SK-N-SH treated with all-trans-retinoic acid at 6 μM for 48 hours (cell line): ENCODE results near the gene DTX1.

ENCODE experiments used
- ARNTL ChIP-seq: fragments of 450-650 bp; formaldehyde crosslinking; IDR thresholded peaks from 2 replicates; pipeline ENCODE4 v1.5.0; 2020; ENCODE audit warnings: low read depth, mild to moderate bottlenecking, moderate library complexity, borderline replicate concordance
- ESRRG ChIP-seq: fragments of 250-450 bp; sonication (Bioruptor Pico); IDR thresholded peaks from 2 replicates; pipeline ENCODE4 v1.6.1; 2021; ENCODE audit warnings: mild to moderate bottlenecking
- ISL1 ChIP-seq: fragments of 250-450 bp; sonication (Bioruptor Pico); IDR thresholded peaks from 2 replicates; pipeline ENCODE4 v2.1.2; 2022; ENCODE audit warnings: mild to moderate bottlenecking, moderate library complexity
- PPARA ChIP-seq: fragments of 250-450 bp; sonication (Bioruptor Pico); IDR thresholded peaks from 2 replicates; pipeline ENCODE4 v1.5.0; 2020; ENCODE audit warnings: mild to moderate bottlenecking, borderline replicate concordance
- SNAI2 ChIP-seq: fragments of 250-450 bp; sonication (Bioruptor Pico); IDR thresholded peaks from 2 replicates; pipeline ENCODE4 v1.5.0; 2020; ENCODE audit warnings: mild to moderate bottlenecking, moderate library complexity
- TCF4 ChIP-seq: fragments of 250-450 bp; sonication (Bioruptor Pico); IDR thresholded peaks from 2 replicates; pipeline ENCODE4 v1.8.0; 2021; ENCODE audit warnings: mild to moderate bottlenecking, moderate library complexity, borderline replicate concordance
- TOX ChIP-seq: fragments of 250-450 bp; sonication (Bioruptor Pico); IDR thresholded peaks from 2 replicates; pipeline ENCODE4 v1.8.0; 2021; ENCODE audit warnings: mild to moderate bottlenecking, moderate library complexity, borderline replicate concordance
- ZFP3 ChIP-seq: fragments of 250-450 bp; sonication (Bioruptor Pico); IDR thresholded peaks from 2 replicates; pipeline ENCODE4 v1.5.0; 2020; ENCODE audit warnings: mild to moderate bottlenecking, moderate library complexity
- ZFP30 ChIP-seq: fragments of 450-650 bp; formaldehyde crosslinking; IDR thresholded peaks from 2 replicates; pipeline ENCODE4 v1.5.0; 2022; ENCODE audit warnings: mild to moderate bottlenecking, moderate library complexity
- ZNF565 ChIP-seq: fragments of 450-650 bp; formaldehyde crosslinking; conservative IDR thresholded peaks from 2 replicates; pipeline ENCODE4 v1.5.0; 2020; ENCODE audit warnings: low read depth, mild to moderate bottlenecking, moderate library complexity
- TF ChIP-seq, protein P1 (sequence below): fragments of 250-450 bp; sonication (Bioruptor Pico); IDR thresholded peaks from 2 replicates; pipeline ENCODE4 v1.8.0; 2020; ENCODE audit warnings: mild to moderate bottlenecking, moderate library complexity, borderline replicate concordance
- TF ChIP-seq, protein P2 (sequence below): fragments of 250-450 bp; sonication (Bioruptor Pico); IDR thresholded peaks from 2 replicates; pipeline ENCODE4 v1.5.0; 2020; ENCODE audit warnings: mild to moderate bottlenecking, moderate library complexity
- TF ChIP-seq, protein P3 (sequence below): fragments of 250-450 bp; sonication (Bioruptor Pico); IDR thresholded peaks from 2 replicates; pipeline ENCODE4 v1.5.1; 2020; ENCODE audit warnings: low read depth, mild to moderate bottlenecking, moderate library complexity

DNA sequence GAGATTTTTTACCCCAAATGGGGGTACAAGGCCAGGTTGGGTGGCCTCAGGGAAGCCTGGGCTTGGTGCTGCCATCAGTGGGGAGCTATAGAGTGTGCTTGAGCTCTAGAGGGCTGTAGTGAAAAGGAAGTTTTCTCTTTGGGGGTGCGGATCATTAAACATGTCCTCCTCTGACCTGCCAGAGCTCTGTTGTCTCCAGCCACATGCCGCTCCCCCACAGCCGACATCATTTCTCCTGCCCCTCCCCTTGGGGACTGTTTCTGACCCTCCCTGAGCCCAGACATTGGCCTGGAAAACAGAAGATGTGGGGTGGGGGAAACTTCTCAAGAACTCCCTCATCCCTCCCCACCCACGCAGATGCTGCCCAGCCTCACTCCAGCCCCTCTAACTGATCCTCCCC is 25.3 kb downstream of the DTX1 start:
- TF ChIP-seq, protein P1, sequence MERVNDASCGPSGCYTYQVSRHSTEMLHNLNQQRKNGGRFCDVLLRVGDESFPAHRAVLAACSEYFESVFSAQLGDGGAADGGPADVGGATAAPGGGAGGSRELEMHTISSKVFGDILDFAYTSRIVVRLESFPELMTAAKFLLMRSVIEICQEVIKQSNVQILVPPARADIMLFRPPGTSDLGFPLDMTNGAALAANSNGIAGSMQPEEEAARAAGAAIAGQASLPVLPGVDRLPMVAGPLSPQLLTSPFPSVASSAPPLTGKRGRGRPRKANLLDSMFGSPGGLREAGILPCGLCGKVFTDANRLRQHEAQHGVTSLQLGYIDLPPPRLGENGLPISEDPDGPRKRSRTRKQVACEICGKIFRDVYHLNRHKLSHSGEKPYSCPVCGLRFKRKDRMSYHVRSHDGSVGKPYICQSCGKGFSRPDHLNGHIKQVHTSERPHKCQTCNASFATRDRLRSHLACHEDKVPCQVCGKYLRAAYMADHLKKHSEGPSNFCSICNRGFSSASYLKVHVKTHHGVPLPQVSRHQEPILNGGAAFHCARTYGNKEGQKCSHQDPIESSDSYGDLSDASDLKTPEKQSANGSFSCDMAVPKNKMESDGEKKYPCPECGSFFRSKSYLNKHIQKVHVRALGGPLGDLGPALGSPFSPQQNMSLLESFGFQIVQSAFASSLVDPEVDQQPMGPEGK (CRISPR knock-in tag): no peak
- no peak for TF ChIP-seq PPARA (CRISPR knock-in tag)
- TF ChIP-seq ARNTL (CRISPR knock-in tag): no peak
- TF ChIP-seq SNAI2 (CRISPR knock-in tag): no peak
- TF ChIP-seq, protein P2, sequence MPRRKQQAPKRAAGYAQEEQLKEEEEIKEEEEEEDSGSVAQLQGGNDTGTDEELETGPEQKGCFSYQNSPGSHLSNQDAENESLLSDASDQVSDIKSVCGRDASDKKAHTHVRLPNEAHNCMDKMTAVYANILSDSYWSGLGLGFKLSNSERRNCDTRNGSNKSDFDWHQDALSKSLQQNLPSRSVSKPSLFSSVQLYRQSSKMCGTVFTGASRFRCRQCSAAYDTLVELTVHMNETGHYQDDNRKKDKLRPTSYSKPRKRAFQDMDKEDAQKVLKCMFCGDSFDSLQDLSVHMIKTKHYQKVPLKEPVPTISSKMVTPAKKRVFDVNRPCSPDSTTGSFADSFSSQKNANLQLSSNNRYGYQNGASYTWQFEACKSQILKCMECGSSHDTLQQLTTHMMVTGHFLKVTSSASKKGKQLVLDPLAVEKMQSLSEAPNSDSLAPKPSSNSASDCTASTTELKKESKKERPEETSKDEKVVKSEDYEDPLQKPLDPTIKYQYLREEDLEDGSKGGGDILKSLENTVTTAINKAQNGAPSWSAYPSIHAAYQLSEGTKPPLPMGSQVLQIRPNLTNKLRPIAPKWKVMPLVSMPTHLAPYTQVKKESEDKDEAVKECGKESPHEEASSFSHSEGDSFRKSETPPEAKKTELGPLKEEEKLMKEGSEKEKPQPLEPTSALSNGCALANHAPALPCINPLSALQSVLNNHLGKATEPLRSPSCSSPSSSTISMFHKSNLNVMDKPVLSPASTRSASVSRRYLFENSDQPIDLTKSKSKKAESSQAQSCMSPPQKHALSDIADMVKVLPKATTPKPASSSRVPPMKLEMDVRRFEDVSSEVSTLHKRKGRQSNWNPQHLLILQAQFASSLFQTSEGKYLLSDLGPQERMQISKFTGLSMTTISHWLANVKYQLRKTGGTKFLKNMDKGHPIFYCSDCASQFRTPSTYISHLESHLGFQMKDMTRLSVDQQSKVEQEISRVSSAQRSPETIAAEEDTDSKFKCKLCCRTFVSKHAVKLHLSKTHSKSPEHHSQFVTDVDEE (CRISPR knock-in tag): no peak
- TF ChIP-seq ZFP3: no peak
- TF ChIP-seq, protein P3, sequence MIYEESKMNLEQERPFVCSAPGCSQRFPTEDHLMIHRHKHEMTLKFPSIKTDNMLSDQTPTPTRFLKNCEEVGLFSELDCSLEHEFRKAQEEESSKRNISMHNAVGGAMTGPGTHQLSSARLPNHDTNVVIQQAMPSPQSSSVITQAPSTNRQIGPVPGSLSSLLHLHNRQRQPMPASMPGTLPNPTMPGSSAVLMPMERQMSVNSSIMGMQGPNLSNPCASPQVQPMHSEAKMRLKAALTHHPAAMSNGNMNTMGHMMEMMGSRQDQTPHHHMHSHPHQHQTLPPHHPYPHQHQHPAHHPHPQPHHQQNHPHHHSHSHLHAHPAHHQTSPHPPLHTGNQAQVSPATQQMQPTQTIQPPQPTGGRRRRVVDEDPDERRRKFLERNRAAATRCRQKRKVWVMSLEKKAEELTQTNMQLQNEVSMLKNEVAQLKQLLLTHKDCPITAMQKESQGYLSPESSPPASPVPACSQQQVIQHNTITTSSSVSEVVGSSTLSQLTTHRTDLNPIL (CRISPR knock-in tag): no peak
- TF ChIP-seq ZFP30 (CRISPR knock-in tag): no peak
- TF ChIP-seq ISL1 (CRISPR knock-in tag): no peak
- no peak for TF ChIP-seq ESRRG (CRISPR knock-in tag)
- TF ChIP-seq TOX (CRISPR knock-in tag): no peak
- no peak for TF ChIP-seq TCF4
- no peak for TF ChIP-seq ZNF565 (CRISPR knock-in tag)
